HG02798 (cell line): ENCODE measurements around the gene RNF26.

Experiments
- ATAC-seq: cut with Tn5 transposase; IDR thresholded peaks from one replicate; pipeline ENCODE4 v1.9.1; 2021; ENCODE audit warnings: mild to moderate bottlenecking; ENCODE audit not compliant: unreplicated experiment, poor library complexity

RNF26 gene

GRCh38 chr11:119368121-119369034, 34.1 kb downstream of the RNF26 start:
- no peak for ATAC-seq

- ATAC-seq = no peak
Measured at GRCh38 chr11:119369132-119369925, 35.0 kb downstream of the RNF26 start.

DNA sequence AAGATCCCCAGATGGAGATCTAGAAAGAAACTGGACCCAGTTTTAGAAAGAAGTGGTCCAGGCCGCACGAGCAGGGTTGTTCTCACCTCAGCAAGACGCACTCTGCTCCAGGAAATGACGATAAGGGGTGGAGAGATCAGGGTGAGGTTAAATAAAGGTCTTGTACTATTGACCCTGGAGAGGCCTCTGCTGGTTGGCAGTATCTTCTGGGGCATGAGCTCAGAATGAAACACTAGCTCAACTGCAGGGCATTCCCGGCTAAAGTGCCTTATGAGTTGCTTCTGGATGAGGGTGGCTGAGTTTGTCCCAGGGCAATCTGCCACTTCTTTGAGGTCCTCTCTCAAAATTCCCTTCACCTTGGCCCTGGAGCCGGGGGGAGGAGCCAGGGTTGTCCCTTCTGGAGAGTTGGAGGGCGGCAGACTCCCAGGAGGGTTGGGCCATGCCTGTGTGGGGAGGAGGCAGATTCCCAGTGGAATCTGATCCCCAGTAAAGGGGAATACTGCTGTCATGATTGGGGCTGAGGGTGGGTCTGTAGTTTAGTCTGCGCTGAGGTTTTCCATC, 36.2 kb downstream of the RNF26 start:
- no peak for ATAC-seq

GRCh38 chr11:119371067-119371601, 36.8 kb downstream of the RNF26 start:
- ATAC-seq = no peak

- ATAC-seq = no peak
Measured at GRCh38 chr11:119371778-119372182, 37.5 kb downstream of the RNF26 start.

- ATAC-seq = no peak
Measured at GRCh38 chr11:119372260-119373058, 38.1 kb downstream of the RNF26 start.

DNA sequence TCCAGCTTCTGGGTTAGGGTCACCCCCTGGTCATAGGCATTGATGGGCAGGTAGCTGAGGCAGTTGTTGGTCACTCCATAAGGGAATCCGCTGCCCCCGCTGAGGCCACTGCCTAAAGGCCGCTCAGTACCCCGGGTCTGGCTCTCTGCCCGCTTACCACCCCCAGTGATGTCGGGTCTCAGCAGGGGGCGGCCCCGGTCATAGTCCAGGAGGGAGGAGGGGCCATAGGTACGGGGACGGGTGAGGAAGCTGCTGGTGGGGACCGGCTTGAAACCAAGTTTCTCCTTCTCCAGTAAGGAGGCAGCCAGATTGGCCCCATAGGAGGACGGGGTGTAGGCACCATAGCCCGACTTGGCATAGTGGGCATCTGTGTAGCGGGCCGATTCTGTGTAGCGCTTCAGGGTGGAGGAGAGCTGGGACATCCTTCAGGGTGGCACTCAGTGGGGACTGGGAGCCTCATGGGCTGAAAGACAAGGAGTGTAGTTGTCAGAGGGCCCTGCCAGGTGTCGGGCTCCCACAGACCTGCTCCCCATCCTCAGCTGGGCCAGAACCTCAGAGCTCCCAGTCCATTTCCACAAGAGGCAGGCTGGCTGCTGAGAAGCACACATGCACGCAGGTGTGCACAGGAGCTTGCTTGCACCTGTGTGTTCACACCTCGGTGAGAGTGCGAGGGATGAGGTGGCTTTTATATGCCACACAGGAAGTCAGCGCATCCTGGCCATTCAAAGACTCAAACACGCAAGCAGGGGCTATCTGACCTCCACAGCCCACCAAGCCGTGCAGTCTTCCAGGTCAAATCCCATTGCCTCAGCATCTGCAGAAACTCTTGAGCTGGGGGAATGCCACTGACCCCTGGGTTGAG, 39.0 kb downstream of the RNF26 start:
- no peak for ATAC-seq

DNA sequence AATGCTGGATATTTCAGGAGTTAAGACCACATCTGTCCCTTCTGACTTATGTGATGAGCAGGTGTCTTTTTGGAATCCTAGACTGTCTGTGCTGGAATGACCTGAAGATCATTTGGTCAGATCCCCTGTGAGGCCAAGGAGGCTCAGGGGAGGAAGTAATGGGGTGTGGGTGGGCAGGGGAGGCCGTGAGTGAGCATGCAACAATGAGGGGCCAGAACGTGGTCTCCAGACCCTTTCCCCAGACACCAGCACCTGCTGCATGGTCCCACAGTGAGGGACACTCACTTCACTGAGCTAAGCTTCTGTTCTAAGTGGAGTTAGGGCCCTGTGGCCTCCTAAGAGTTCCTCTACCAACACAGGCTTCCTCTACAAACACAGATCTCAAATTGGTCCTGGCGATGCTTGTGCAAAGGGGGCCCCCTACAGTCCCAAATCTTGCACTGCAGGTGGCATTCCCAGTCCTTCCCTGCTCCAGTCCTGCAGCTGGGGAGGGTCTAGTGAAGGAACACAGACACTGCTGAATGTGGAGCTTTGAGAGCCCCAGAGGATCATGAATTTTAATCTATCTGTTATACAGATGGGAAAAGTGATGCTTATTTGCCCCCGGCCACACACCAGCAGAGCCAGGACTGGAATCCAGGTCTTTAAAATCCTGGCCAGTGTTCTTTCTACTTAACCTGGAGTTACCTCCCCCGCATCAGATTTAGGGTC, 39.7 kb downstream of the RNF26 start:
- ATAC-seq = no peak

GRCh38 chr11:119374632-119375336, 40.5 kb downstream of the RNF26 start:
- ATAC-seq = no peak

- ATAC-seq = no peak
Measured at GRCh38 chr11:119375337-119376196, 41.2 kb downstream of the RNF26 start.

- ATAC-seq = no peak
Measured at GRCh38 chr11:119376197-119376847, 42.0 kb downstream of the RNF26 start.

DNA sequence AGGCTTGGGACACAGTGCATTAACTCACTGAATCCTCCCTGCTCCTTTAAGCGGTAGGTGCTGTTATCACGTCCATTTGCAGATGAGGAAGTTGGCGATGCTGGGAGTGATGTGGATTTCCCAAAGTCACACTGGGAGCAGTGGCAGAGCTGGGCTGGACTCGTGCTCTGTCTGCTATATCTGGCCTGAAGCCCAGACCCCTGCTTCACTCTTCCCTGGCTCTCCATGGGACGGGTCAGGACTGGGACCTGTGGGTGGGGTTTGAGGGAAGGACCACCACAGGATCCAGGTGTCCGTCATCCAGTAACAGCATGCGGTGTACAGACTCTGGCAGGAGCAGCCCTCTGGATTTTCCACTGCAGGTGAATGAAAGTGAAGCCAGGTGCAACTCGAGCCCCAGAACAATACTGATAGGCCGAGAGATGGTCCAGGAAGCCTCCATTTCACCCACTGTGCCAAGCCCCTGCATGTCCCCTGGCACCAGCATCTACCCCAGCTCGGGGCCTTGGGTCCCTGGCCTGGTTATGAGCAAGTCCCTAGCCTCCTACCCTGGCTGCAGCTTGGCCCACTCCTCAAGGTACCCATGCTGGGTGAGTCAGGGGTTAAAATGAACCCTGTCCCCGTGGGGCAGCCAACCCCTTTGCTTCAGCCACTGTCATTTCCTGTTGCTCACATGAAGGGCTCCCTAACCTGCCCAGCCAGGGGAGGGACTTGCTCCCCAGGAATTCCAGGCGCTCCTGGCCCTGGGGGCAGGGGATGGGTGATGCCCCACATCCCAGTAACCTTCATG, 43.0 kb downstream of the RNF26 start:
- no peak for ATAC-seq

- ATAC-seq = no peak
Measured at GRCh38 chr11:119377961-119378667, 43.8 kb downstream of the RNF26 start.

DNA sequence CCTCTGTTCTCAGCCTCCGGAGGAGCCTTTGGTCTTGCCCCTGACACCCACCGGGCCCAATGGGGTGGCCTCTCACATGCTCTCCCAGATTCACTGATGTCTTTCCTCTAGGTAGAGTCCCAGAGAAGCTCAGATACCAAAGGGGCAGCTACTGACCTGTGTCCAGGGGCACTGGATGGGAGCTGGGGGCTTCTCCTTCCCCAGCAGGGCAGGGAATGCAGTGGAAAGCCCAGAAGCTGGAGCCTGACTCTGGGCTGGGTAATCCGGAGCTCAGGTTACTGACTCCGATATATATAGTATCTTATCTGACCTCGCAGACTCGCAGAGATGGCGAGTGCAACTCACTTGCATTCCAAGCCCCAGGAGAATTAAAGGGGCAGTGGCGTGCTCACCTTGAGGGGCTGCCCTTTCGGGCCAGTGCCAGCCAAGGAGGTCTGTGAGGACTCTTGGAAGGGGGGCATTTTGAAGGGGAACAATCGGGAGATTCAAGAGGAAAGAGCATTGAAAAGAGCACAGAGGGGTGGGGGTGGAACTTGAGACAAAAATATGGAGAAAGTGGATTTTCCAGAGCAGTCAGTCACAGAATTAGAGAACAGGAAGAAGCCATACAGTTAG, 44.6 kb downstream of the RNF26 start:
- no peak for ATAC-seq
